AG09309 (cell line): ENCODE results near the gene PET117.

Experiments used
- DNase-seq: peaks from one replicate; pipeline ENCODE4 v3.0.0-alpha.2; 2010; ENCODE audit warnings: low read depth
- H3K4me3 ChIP-seq: 2 replicates; pipeline ENCODE4 v1.5.1; 2011; ENCODE audit warnings: mild to moderate bottlenecking, low read depth, low read length, moderate library complexity; ENCODE audit not compliant: control insufficient read depth
- CTCF ChIP-seq: IDR thresholded peaks from 2 replicates; pipeline ENCODE4 v1.5.1; 2011; ENCODE audit warnings: mild to moderate bottlenecking, low read depth, low read length, inconsistent platforms; ENCODE audit not compliant: insufficient read depth, control insufficient read depth; ENCODE audit errors: missing control alignments

The PET117 gene

GRCh38 chr20:18156045-18156444 is 18.4 kb downstream of the PET117 start:
- no peak for TF ChIP-seq CTCF
- no peak for DNase-seq
- H3K4me3 ChIP-seq: no peak overlapping the region

DNA sequence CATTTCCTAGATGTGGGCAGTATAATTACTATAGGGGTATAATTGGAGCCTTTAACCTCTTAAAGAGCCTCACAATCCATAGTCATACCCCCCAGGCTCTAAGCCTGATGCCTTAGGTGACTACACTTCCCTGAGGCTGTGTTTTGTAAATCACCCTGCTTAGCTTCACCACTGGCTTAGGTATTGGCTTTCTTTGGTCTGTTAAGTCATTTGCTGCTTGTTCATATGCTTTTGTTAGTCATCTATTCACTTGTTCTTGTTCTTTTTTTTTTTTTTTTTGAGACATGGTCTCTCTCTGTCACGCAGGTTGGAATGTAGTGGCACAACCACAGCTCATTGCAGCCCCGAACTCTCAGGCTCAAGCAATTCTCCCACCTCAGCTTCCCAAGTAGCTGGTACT is 26.7 kb downstream of the PET117 start:
- H3K4me3 ChIP-seq: no peak overlapping the region
- TF ChIP-seq CTCF: no peak
- DNase-seq: peak; percentile 10

GRCh38 chr20:18165553-18165952 is 27.9 kb downstream of the PET117 start:
- no peak for TF ChIP-seq CTCF
- no peak for DNase-seq
- no peak overlapping the region for H3K4me3 ChIP-seq

DNA sequence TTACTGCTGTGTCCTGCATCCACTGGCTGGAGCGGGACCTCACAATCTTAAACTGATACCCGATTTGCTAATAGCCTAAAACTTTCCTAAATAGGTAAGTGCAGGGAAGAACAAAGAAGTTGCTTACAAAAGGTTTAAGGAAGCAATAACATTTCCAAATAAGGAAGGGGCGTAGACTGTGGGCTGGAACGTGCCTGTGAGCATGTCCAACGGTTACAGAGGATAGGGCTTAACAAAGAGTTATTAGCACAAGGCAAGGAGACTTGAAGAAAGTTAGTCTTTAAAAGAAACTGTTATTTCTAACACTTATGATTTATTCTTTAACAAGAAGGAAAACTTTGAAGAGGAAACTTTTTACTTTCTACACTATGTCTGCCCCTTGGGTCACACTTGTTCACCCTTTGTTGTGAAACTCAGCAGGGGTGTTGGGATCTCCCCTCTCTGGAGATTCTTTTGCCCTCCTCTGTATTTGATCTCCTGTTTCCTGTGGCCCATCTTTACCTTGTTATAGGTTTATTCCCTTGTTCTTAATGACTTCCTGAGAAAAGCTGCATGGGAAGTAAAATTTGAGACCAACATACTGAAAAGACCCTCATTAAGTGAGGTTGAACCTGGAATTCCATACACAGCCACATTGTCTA is 28.7 kb downstream of the PET117 start:
- DNase-seq: no peak
- H3K4me3 ChIP-seq: no peak overlapping the region
- TF ChIP-seq CTCF: no peak

DNA sequence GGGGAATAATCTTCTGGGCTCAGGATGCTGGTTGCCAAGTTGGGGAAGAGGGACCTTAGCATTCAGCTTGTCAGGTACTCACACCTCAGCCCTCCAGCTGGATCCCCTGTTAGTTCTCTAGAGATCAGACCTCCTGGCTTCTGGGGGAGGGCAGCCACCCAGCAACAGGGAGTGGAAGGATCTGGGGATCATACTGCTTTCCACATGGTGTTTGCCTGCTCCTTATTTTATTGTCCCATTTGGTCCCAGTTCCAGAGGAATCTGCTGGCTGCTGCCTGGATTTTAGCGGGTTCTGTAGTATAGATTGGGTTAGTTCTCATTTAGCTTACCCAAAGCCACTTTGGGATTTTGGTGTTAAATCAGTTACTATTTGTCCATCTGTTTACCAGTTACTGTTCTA is 29.3 kb downstream of the PET117 start:
- no peak overlapping the region for H3K4me3 ChIP-seq
- DNase-seq: no peak
- TF ChIP-seq CTCF: no peak

- no peak for TF ChIP-seq CTCF
- H3K4me3 ChIP-seq: no peak overlapping the region
- no peak for DNase-seq
Observed at GRCh38 chr20:18172379-18172778, 34.7 kb downstream of the PET117 start.
